ENCODE data around the gene ADAMTS7.

- TF ChIP-seq CTCF (IDR thresholded peaks at IDR 0.05) (no peak), EP300 (IDR thresholded peaks at IDR 0.05) (no peak)
Observed at GRCh38 chr15:78775472-78775871, 35.8 kb downstream of the ADAMTS7 start.
